ENCODE data around the gene TPCN2.

Gene TPCN2

GRCh38 chr11:69037544-69037943, 11.2 kb upstream of the TPCN2 start:
- DNase-seq (ENCODE audit: low spot score), result no peak

DNA sequence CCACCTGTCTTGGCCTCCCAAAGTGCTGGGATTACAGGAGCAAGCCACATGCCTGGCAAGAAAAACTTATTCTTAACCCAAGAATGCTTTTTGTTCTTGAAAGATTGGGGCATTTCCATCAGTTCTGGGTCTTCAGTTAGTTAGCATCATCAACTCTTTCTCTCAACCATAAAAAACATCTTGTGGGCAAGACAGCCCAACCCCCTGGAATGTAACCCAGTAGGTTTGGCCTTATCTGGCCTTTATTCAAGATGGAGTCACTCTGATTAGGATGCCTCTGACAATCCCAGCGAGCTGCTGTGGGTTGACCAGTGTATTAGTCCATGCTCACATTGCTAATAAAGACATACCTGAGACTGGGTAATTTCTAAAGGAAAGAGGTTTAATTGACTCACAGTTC, 9.2 kb upstream of the TPCN2 start:
- no peak for DNase-seq (ENCODE audit: low spot score)

- no peak for DNase-seq (ENCODE audit: low spot score)
These were observed 8.7 kb upstream of the TPCN2 start for GRCh38 chr11:69040051-69040450.

DNA sequence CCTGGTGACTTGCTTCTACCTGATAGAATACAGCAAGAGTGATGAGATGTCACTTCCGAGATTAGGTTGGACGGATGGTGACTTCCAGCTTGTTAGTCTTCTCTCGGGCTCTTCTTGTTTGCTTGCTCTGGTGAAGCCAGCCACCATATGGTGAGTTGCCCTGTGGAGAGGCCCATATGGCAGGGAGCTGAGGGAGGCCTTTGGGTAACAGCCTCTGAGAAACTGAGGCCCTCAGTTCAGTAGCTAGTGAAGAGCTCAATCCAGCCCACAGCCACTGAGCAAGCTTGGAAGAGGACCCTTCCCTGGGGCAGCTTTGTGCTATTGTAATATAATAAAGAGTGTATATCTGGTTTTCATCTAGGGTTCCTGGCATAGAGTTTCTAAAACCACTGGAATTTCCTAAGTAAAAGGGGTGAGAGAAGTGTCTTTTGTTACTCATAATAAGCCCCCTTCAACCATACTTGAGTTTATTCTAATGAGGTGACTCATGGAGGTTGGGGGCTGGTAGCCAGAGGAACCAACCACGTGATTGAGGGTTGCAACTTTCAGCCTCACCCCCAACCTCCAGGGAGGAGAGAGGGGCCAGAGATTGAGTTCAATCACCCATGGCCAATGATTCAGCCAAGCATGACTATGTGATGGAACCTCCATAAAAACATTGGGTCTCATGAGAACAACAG, 8.0 kb upstream of the TPCN2 start:
- no peak for DNase-seq (ENCODE audit: low spot score)

GRCh38 chr11:69041516-69041915, 7.2 kb upstream of the TPCN2 start:
- DNase-seq (ENCODE audit: low spot score), result no peak

DNA sequence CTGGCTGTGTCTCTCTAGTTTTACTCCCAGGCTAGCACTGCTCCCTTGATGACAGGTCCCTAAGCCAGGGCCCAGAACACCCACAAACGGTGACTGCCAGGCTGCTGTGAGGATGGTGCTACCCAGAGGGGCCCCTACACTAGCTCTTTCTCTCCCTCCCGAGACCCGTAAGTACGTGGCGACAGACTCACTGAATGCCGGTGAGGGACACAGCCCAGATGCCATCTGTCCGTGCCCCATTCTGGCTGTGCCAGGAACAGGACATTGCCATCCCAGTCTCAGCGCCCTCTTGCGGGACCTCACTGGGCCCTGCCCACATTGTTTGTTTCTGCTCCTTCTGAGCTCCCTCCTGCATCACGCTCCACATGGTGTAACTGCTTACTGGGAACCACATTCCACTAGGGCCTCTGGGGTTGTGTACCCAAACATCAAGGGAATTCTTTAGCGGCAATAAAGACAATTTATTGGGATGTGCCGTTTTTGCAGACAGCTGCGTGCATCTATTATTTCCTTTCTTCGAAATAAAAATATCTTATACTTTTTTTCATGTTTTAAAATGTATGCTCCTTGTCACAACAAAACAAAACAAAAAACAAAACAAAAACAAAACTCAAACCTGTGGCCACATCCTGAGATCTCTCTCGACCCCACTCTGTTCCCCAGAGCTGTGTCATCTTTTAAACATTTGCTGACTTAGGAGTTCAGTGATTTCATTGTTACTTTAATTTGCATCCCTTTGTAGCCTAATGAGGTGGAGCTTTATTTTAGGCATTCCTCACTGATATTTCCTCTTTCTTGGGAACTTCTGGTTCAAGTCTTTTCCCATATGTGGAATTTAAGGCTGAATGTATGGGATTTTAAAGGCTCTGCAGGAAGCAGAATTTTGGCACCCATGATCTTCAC, 4.4 kb upstream of the TPCN2 start:
- DNase-seq (ENCODE audit: low spot score), result peak; percentile 94

DNA sequence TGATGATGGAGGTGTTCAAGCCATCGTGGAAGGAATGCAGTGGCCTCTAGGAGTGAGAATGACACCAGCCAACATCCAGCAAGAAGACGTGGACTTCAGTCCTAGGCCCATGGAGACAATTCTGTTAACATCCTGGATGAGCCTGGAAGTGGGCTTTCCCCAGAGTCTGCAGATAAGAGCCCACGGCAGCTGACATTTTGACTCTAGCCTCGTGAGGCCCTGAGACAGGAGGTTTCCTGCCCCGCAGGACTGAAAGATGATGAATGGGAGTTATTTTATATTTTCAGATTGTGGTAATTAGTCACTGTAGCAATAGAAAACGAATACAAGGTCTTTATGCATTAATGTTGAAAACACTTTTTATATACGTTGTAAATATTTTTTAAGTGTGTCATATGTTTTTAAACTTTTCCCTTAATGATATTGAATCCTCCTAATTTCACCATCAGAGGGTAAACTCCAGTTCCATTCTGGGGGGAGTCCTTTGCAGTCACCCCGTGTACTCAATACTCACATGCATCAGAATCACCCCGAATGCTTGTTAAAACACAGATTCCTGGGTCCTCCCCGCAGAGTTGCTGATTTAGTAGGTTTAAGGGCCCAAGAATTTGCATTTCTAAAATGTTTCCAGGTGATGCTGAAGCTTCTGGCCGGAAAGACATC, 570 bp upstream of the TPCN2 start:
- DNase-seq (ENCODE audit: low spot score), result no peak

DNA sequence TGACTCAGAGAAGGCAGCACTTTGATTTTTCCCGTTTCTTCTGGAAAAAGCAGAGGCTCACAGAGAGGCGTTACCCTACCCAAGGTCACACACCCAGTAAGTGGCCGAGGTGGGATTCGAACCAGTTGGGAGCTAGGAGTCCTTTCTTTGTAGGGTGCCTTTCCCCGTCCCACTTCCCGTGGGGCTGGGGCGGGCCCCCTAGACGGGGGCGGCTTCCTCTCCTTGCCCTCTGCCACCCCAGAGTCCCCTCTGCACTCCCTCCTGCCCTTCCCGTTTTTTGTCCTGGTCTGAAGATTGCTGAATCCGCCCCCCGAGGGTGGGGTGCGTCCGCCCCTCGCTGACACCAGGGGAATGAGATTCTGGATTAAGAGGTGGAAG, 747 bp downstream of the TPCN2 start:
- DNase-seq (ENCODE audit: low spot score), result no peak

GRCh38 chr11:69050592-69051380, 2.1 kb downstream of the TPCN2 start:
- peak; percentile 17 for DNase-seq (ENCODE audit: low spot score)

GRCh38 chr11:69051381-69052342, 2.9 kb downstream of the TPCN2 start:
- DNase-seq (ENCODE audit: low spot score), result peak; percentile 27

DNA sequence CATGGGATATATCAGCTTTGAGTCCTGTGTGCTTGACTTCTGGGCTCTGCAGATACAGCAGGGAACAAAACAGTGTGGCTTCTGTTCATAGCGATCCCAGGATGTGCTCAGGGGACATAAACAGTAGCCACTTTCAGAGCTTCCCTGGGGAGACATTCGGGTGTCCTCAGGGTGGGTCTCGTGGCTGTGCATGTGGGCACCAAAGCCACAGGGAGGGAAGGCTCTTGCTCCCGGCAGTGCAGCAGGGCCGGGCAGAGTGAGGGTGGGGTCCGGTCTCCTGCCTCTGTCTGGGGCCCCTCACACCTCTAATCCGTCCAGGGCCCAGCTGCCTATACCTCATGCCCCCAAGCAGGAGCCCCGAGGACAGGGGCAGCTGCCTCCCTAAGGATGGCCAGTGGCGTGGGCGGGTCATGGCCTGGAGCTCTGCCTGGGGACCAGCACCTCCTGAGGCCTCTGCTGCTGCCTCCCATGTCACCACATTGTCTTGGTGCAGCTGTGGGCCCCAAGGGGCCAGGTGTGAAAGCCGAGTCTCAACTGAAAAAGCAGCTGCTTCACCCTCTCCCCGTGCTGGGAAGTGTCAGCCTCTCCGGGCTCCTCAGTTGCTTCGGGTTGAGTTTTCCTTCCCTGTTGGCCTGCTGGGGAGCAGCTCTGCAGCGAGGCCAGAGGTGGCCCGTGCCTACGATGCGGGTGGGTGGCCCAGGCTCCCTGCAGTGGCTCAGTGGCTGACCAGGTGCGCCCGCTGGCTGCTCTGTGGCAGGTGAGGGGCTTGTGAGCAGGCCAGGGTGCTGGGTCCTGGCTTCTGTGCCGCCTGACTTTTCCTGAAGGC, 3.8 kb downstream of the TPCN2 start:
- DNase-seq (ENCODE audit: low spot score), result no peak

- DNase-seq (ENCODE audit: low spot score), result no peak
These were observed 4.4 kb downstream of the TPCN2 start for GRCh38 chr11:69053169-69053477.

- peak; percentile 21 for DNase-seq (ENCODE audit: low spot score)
These were observed 5.0 kb downstream of the TPCN2 start for GRCh38 chr11:69053546-69054396.

DNA sequence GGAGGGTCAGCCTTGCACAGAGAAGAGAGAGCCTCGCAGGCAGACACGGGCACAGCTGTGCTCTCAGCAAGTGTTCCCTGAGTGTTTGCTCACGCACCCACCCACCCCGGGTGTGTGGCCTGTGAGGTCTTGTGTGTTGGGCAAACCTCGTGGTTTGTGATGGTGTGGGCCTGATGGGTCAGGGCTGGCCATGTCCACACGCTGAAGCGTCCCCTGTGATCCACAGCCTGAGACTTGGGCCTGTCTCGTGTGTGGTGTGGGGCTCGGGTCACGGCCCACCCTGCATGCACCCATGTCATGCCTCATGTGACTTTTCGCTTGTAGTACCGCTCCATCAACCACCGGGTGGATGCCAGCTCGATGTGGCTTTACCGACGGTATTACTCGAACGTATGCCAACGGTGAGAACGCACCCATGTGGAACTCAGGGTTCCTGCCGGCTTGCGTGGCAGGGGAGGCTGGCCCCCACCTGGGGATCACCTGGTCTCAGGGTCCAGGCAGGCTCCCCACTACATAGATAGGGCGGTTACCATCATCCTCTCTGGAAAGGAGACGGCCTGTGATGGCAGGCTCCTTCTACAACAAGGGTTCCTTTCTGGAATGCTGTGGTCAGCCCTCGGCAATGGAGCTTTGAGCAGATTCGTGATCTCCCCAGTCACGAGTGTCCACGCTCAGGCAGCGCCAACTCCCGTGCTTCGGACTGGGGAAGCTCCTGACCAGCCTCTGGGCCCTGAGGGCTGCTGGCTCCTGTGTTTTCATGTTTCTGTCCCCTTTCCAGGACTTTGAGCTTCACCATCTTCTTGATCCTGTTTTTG, 5.9 kb downstream of the TPCN2 start:
- no peak for DNase-seq (ENCODE audit: low spot score)

DNA sequence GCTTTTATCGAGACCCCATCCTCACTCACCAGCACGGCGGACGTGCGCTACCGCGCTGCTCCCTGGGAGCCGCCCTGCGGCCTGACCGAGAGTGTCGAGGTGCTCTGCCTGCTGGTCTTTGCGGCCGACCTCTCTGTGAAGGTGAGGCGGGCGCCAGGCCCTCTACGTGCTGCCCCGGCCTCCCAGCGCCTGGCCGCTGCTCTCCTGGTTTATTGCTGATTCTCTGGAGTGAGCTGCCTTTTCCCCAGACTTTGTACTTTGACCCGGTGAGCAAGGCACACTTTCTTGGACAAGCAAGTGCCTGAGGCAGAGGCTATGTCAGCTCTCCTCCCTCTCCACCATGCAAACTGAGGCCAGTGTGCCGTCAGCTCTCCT, 6.5 kb downstream of the TPCN2 start:
- DNase-seq (ENCODE audit: low spot score), result no peak

DNA sequence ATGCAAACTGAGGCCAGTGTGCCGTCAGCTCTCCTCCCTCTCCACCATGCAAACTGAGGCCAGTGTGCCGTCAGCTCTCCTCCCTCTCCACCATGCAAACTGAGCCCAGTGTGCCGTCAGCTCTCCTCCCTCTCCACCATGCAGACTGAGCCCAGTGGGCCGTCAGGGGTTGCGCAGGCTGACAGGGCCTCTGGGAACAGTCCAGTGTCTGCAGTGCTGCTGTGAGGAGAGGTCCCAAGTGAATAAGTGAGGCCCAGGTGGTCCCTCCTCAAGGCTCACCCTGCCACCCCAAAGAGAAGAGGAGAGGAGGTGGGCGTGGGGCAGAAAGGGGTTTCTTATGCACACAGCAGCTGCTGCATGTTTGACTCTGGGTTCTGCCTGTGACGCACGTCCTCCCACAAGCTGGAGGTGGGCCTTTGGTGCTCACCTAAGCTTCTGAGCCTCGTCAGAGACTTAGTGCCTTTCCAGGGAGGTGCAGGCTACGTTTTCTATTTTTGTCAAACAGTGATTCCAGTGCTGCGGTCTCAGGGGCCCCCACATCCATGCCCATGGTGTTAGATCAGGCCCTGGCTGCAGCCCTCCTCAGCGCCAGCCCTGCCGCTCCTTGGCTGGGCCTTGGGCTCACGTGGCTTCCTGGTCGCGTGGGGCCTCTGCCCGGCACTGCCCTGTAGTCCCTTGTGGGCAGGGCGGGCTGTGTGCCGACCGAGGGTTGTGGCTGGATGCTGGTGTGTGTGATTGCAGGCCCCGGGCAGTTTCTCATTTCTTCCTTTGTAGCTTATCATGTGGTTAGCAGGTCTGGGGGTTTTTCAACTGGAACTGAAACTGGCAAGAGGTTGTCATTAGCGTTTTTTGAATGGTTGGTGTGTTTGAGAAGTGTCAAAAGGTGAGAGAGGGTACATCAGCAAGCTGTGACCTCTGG, 7.1 kb downstream of the TPCN2 start:
- peak; percentile 34 for DNase-seq (ENCODE audit: low spot score)

- DNase-seq (ENCODE audit: low spot score), result no peak
These were observed 8.5 kb downstream of the TPCN2 start for GRCh38 chr11:69057236-69057635.

All from cerebellar cortex (tissue), 1 donor.